GM12872 (cell line): ENCODE results near the gene SMC5.

Experiments used
- TF ChIP-seq, protein P1 (sequence below): IDR thresholded peaks from 3 replicates; pipeline ENCODE4 v1.5.1; 2011; ENCODE audit warnings: low read depth, mild to moderate bottlenecking, low read length, moderate library complexity; ENCODE audit not compliant: insufficient read depth

The SMC5 gene

DNA sequence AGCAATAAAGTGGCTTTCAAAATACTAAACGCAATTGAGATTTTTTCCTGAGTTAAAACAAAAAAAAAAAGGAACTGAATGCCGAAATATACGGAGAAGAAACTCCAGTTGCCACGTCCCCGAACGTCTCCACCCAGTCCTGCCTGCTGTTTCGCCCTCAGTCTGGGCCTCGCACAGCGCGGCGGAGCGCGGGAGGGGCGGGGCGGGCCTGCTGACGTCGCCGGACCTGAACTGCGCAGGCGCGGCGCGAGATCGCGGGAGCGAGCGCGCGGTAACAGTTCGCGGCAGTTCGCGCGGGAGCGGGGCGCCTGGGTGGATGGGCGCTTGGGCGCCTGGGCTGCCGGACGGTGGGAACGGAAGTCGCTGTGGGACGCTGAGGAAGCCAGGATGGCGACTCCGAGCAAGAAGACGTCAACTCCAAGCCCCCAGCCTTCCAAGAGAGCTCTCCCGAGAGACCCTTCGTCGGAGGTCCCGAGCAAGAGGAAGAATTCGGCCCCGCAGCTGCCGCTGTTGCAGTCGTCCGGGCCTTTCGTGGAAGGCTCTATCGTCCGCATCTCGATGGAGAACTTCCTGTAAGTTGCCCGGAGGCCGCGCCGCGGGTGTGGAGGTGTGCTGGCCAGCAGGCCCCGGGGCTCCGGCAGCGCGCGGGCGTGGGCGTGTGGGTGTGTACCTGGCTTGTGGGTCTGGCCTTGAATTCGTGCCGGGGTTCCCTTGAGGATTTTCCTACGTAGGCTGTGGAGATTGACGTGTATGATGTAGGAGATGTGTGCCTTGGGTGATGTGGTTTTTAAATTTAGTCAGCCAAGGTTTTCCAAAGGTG, at the start of gene SMC5:
SMC5 (plus strand) TSS at position 287 of the 820 bp plus-strand sequence; CDS start at position 388, 101 bp downstream.
- TF ChIP-seq, protein P1, sequence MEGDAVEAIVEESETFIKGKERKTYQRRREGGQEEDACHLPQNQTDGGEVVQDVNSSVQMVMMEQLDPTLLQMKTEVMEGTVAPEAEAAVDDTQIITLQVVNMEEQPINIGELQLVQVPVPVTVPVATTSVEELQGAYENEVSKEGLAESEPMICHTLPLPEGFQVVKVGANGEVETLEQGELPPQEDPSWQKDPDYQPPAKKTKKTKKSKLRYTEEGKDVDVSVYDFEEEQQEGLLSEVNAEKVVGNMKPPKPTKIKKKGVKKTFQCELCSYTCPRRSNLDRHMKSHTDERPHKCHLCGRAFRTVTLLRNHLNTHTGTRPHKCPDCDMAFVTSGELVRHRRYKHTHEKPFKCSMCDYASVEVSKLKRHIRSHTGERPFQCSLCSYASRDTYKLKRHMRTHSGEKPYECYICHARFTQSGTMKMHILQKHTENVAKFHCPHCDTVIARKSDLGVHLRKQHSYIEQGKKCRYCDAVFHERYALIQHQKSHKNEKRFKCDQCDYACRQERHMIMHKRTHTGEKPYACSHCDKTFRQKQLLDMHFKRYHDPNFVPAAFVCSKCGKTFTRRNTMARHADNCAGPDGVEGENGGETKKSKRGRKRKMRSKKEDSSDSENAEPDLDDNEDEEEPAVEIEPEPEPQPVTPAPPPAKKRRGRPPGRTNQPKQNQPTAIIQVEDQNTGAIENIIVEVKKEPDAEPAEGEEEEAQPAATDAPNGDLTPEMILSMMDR, result no peak

DNA sequence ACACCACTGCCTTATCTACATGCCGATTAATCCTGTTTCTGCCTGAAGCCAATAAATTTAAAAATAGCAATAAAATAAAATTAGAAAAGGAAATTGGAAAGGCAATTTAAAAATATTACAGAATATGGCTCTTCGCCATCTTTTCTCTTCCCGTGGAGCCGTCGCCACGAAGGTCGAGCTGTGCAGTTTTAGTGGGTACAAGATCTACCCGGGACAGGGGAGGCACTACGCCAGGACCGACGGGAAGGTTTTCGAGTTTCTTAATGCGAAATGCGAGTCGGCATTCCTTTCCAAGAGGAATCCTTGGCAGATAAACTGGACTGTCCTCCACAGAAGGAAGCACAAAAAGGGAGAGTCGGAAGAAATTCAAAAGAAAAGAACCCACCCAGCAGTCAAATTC, 41.7 kb upstream of the SMC5 start:
- TF ChIP-seq, protein P1, result no peak

DNA sequence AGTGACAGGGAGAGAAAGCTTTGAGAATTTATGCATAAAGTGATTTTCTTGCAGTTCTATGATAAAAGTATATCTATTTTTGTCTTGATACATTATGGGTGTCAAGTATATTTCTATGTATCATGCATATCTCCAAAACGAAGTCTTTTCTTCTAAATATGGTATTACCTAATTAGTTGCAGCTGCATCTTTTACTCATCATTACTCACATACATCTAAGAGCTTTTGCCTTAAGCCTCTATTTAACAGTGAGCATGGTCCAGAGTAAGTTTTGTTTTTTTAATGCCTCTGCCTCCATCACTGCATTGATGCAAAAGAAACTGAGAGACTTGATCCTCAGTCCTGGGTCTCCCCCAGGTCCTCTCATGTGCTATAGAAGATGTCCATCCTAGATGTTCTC, 40.0 kb upstream of the SMC5 start:
- TF ChIP-seq, protein P1, result no peak

DNA sequence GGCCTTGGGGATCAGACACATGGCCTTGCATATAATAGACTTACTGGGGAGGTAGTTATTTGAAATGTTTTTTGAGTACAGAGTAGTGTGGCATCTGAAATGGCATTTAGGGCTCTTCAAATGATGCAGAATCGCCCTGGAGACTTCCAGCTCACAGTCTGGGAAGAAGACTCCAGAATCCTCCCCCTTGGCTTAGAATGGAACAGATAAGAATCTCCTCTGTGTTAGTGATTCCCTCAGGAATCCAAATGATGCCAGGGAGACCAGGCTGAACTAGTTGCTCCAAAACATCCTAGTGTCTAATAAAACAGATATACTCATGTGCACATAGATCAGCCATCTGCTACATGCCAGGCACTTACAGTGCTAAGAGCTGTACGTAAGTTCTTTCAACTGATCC, 38.6 kb upstream of the SMC5 start:
- TF ChIP-seq, protein P1, result no peak

DNA sequence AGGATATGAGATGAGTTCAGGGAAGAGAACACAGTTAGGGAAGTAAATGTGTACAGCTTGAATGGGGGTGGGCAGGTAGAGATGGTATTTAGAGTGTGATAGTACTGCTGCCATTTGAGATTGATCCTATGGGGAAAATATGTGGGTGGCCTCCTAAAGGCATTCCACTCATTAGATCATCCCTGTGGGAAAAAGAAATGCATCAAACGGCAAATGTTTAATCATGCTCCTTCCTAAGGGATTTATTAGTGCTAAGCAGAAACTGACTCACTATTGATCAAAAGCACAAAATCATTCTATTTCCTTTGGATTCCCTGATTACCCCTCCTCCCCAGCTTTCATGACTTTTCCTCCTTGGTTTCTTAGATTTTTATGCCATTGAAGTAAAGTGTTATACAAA, 36.4 kb upstream of the SMC5 start:
- TF ChIP-seq, protein P1, result no peak

DNA sequence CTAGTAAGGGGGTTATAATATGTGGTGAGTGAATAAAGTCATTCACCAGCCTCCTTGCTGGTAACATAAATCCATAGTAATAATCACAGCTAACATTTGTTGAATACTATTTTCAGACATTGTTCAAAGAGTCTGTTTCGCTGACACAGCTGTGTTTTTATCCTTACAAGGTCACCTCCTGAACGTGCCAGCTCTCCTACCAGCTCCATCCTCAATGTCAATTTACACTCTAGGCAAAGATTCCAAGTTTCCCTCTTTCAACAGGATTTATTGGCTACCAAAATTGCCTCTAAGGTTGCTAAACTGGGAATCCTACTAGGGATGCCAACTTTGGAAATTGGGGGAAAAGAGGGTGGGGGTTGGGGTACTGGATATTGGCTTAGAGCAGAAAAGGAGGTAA, 30.7 kb upstream of the SMC5 start:
- TF ChIP-seq, protein P1, result no peak

DNA sequence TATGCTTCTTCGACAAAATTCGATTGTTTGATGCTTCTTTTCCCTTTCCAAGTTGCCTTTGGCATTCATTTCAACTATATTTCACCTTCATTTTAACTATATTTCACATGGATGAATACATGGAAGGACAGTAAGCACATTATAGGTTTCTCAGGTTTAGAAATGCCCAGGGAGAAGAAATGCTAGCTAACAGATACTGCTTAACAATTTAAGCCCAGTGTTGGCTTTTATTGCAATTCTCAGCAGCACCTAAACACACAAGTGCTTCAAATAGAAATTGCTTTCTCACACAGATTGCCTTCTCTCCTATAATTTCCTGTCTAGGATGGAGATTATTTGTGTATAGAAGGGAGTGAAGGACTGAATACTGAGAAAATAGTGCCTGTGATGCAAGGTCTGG, 30.2 kb upstream of the SMC5 start:
- TF ChIP-seq, protein P1, result no peak
